ENCODE data around the gene LPP. TPM values are rescaled to one million over a fixed set of nuclear protein-coding genes. Genes with fewer than 3 reads are reported as not detected.
A peak's percentile ranks its signal among the peaks of the same experiment; 100 is the strongest.

LPP gene
- 100 to 1,000 TPM in 4 of 6 donors, 10 to 100 TPM in 2; 86.0 to 196 (median 160) TPM for total RNA-seq

GRCh38 chr3:188154014-188154808, at the start of gene LPP:
Gene LPP (plus strand): TSS chr3:188154157. CDS start chr3:188406121, 251,964 bp downstream.
- DNase-seq (peak; percentile 83 to 96), ATAC-seq (ENCODE audit: low FRiP score in 2 of 2) (peak; percentile 87 to 91)
- H3K27me3 ChIP-seq, result no peaks in the 10 kb centered on the region
- TF ChIP-seq POLR2AphosphoS5 (IDR thresholded peaks at IDR 0.05), result peak; percentile 63 to 71
- peak in 1 of 6 experiments; percentile 16 for TF ChIP-seq CTCF (IDR thresholded peaks at IDR 0.05)
- peak in 3 of 4 donors; percentile 47 to 78 (median 65) for TF ChIP-seq POLR2A (IDR thresholded peaks at IDR 0.05)
- TF ChIP-seq EP300 (IDR thresholded peaks at IDR 0.05), result peak in 2 of 4 donors; percentile 39 to 45
- peak within 1 kb of the TSS; percentile 92 to 98 (median 96) for H3K27ac ChIP-seq
- peaks cover 30 to 62% (median 36%) of the 10 kb centered on the region in 4 donors for H3K4me1 ChIP-seq
- no peaks in the 10 kb centered on the region for H3K36me3 ChIP-seq
- H3K9me3 ChIP-seq, result no peaks in the 10 kb centered on the region
- WGBS, 2 donors, result 2 to 3% methylated on average over 10 to 13 of the region's 66 CpGs
- H3K4me3 ChIP-seq, result peak within 1 kb of the TSS; percentile 65 to 83 (median 72)

GRCh38 chr3:188106006-188106405, 48.0 kb upstream of the LPP start:
- Histone ChIP-seq H3K4me3 (no peak overlapping the region), H3K36me3 (no peaks in the 10 kb centered on the region), H3K9me3 (peaks cover 0 to under 1% (median 0%) of the 10 kb centered on the region in 4 donors), H3K27me3 (no peaks in the 10 kb centered on the region), H3K27ac (no peak overlapping the region), H3K4me1 (no peaks in the 10 kb centered on the region)
- no peak for ATAC-seq (ENCODE audit: low FRiP score in 2 of 2)
- TF ChIP-seq POLR2A (IDR thresholded peaks at IDR 0.05), result no peak
- TF ChIP-seq POLR2AphosphoS5 (IDR thresholded peaks at IDR 0.05), result no peak
- no peak for TF ChIP-seq CTCF (IDR thresholded peaks at IDR 0.05)
- TF ChIP-seq EP300 (IDR thresholded peaks at IDR 0.05), result no peak
- no peak for DNase-seq
- WGBS, 2 donors, result 63 to 90% methylated on average over 1 of the region's 1 CpG

GRCh38 chr3:188106454-188106853, 47.5 kb upstream of the LPP start:
- Histone ChIP-seq H3K4me3 (no peak overlapping the region), H3K36me3 (no peaks in the 10 kb centered on the region), H3K27ac (no peak overlapping the region), H3K4me1 (no peaks in the 10 kb centered on the region), H3K27me3 (no peaks in the 10 kb centered on the region), H3K9me3 (no peaks in the 10 kb centered on the region)
- 93 to 95% methylated on average over 5 of the region's 5 CpGs for WGBS, 2 donors
- DNase-seq (no peak), ATAC-seq (ENCODE audit: low FRiP score in 2 of 2) (no peak)
- no peak for TF ChIP-seq POLR2AphosphoS5 (IDR thresholded peaks at IDR 0.05)
- TF ChIP-seq POLR2A (IDR thresholded peaks at IDR 0.05), result no peak
- TF ChIP-seq EP300 (IDR thresholded peaks at IDR 0.05), result no peak
- TF ChIP-seq CTCF (IDR thresholded peaks at IDR 0.05), result no peak

GRCh38 chr3:188106887-188107830, 46.8 kb upstream of the LPP start:
- H3K27ac ChIP-seq, result no peak overlapping the region
- no peak for ATAC-seq (ENCODE audit: low FRiP score in 2 of 2)
- H3K4me1 ChIP-seq, result no peaks in the 10 kb centered on the region
- no peak for DNase-seq
- no peaks in the 10 kb centered on the region for H3K27me3 ChIP-seq
- 77 to 78% methylated on average over 15 of the region's 15 CpGs for WGBS, 2 donors
- no peak overlapping the region for H3K4me3 ChIP-seq
- TF ChIP-seq POLR2A (IDR thresholded peaks at IDR 0.05) (no peak), CTCF (IDR thresholded peaks at IDR 0.05) (no peak), EP300 (IDR thresholded peaks at IDR 0.05) (no peak), POLR2AphosphoS5 (IDR thresholded peaks at IDR 0.05) (no peak)
- H3K9me3 ChIP-seq, result no peaks in the 10 kb centered on the region
- H3K36me3 ChIP-seq, result no peaks in the 10 kb centered on the region
